OCI-LY7 (cell line): ENCODE measurements around the gene ERO1A.

ENCODE experiments used
- EZH2phosphoT487 ChIP-seq: fragments of 200-600 bp; sonication (generic); IDR thresholded peaks from 2 replicates; pipeline ENCODE4 v1.6.1; 2018; ENCODE audit warnings: low read depth, borderline replicate concordance, mild to moderate bottlenecking, mixed run types, antibody characterized with exemption, low read length, moderate library complexity, mixed read lengths
- TF ChIP-seq, protein P1 (sequence below): fragments of 200-600 bp; sonication (generic); conservative IDR thresholded peaks from 2 replicates; pipeline ENCODE4 v1.5.1; 2014; ENCODE audit warnings: mild to moderate bottlenecking, antibody characterized with exemption, low read length, moderate library complexity, mixed read lengths

DNA sequence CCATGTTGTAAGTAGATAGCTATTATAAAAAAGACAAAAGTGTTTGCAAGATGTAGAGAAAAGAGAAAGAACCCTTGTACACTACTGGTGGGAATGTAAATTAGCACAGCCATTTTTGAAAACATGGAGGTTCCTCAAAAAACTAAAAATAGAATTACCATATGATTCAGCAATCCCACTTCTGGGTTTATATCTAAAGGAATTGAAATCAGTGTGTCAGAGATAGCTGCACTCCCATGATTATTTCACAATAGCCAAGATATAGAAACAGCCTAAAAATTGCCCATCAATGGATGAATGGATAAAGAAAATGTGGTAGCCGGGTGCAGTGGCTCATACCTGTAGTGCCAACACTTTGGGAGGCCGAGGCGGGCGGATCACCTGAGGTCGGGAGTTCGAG lies 20.8 kb upstream of the ERO1A start:
- TF ChIP-seq EZH2phosphoT487, result no peak
- TF ChIP-seq, protein P1, sequence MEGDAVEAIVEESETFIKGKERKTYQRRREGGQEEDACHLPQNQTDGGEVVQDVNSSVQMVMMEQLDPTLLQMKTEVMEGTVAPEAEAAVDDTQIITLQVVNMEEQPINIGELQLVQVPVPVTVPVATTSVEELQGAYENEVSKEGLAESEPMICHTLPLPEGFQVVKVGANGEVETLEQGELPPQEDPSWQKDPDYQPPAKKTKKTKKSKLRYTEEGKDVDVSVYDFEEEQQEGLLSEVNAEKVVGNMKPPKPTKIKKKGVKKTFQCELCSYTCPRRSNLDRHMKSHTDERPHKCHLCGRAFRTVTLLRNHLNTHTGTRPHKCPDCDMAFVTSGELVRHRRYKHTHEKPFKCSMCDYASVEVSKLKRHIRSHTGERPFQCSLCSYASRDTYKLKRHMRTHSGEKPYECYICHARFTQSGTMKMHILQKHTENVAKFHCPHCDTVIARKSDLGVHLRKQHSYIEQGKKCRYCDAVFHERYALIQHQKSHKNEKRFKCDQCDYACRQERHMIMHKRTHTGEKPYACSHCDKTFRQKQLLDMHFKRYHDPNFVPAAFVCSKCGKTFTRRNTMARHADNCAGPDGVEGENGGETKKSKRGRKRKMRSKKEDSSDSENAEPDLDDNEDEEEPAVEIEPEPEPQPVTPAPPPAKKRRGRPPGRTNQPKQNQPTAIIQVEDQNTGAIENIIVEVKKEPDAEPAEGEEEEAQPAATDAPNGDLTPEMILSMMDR, result no peak
